GM21526 (cell line): Measurements from ENCODE around the gene NUDT5.

Experiments used
- ATAC-seq: cut with Tn5 transposase; IDR thresholded peaks from one replicate; pipeline ENCODE4 v1.9.1; 2021; ENCODE audit warnings: moderate library complexity; ENCODE audit not compliant: unreplicated experiment, low FRiP score

The NUDT5 gene

GRCh38 chr10:12165999-12166775 lies 29.5 kb downstream of the NUDT5 start:
- no peak for ATAC-seq

GRCh38 chr10:12165036-12165435 lies 30.7 kb downstream of the NUDT5 start:
- no peak for ATAC-seq

GRCh38 chr10:12164085-12164484 lies 31.6 kb downstream of the NUDT5 start:
- ATAC-seq: no peak

- no peak for ATAC-seq
Measured at GRCh38 chr10:12162927-12163326, 32.8 kb downstream of the NUDT5 start.

- ATAC-seq: no peak
Measured at GRCh38 chr10:12160664-12161063, 35.0 kb downstream of the NUDT5 start.

- ATAC-seq: no peak
Measured at GRCh38 chr10:12158111-12158510, 37.6 kb downstream of the NUDT5 start.

GRCh38 chr10:12156367-12157123 lies 39.1 kb downstream of the NUDT5 start:
- ATAC-seq: no peak

GRCh38 chr10:12154516-12154915 lies 41.2 kb downstream of the NUDT5 start:
- no peak for ATAC-seq

- no peak for ATAC-seq
Measured at GRCh38 chr10:12150163-12150562, 45.5 kb downstream of the NUDT5 start.

GRCh38 chr10:12144538-12144937 lies 51.2 kb downstream of the NUDT5 start:
- no peak for ATAC-seq

- ATAC-seq: no peak
Measured at GRCh38 chr10:12140038-12140437, 55.7 kb downstream of the NUDT5 start.

- ATAC-seq: no peak
Measured at GRCh38 chr10:12135631-12136030, 60.1 kb downstream of the NUDT5 start.

GRCh38 chr10:12130237-12130872 lies 65.3 kb downstream of the NUDT5 start:
- ATAC-seq: peak; percentile 41

- ATAC-seq: peak; percentile 83
Measured at GRCh38 chr10:12129222-12130111, 66.2 kb downstream of the NUDT5 start, which contains the start of gene SEC61A2. Gene SEC61A2 (plus strand): TSS chr10:12129677. CDS start chr10:12129788, 111 bp downstream.

- no peak for ATAC-seq
Measured at GRCh38 chr10:12121673-12122072, 74.0 kb downstream of the NUDT5 start.
